HCEC 1CT (cell line): ENCODE results near the gene STX18.
A peak's percentile ranks its signal among the peaks of the same experiment; 100 is the strongest.
"Not testable (repeated sequence)": the region's sequence is repeated elsewhere in the genome, so short reads cannot be mapped to it uniquely, and the experiment has no call there.

Experiments
- DNase-seq: peaks from one replicate; pipeline ENCODE4 v3.0.0-alpha.2; 2017

STX18 gene

GRCh38 chr4:4433941-4434340, 107.9 kb downstream of the STX18 start:
- DNase-seq = no peak

GRCh38 chr4:4432341-4433125, 109.3 kb downstream of the STX18 start:
- no peak for DNase-seq

- DNase-seq = peak; percentile 59
Measured at GRCh38 chr4:4430492-4431195, 111.2 kb downstream of the STX18 start.

- DNase-seq = no peak
Measured at GRCh38 chr4:4428966-4429875, 112.6 kb downstream of the STX18 start.

- DNase-seq = no peak
Measured at GRCh38 chr4:4427886-4428285, 114.0 kb downstream of the STX18 start.

- no peak for DNase-seq
Measured at GRCh38 chr4:4427121-4427870, 114.6 kb downstream of the STX18 start.

GRCh38 chr4:4426511-4427120, 115.2 kb downstream of the STX18 start:
- DNase-seq = no peak

- DNase-seq = no peak
Measured at GRCh38 chr4:4425696-4426095, 116.2 kb downstream of the STX18 start.

- DNase-seq = no peak
Measured at GRCh38 chr4:4425119-4425690, 116.6 kb downstream of the STX18 start.

GRCh38 chr4:4424499-4425115, 117.2 kb downstream of the STX18 start:
- DNase-seq = no peak

GRCh38 chr4:4423706-4424498, 117.9 kb downstream of the STX18 start:
- DNase-seq = no peak

- DNase-seq = no peak
Measured at GRCh38 chr4:4422856-4423499, 118.9 kb downstream of the STX18 start.

GRCh38 chr4:4422117-4422516, 119.7 kb downstream of the STX18 start:
- not testable (repeated sequence) for DNase-seq

- no peak for DNase-seq
Measured at GRCh38 chr4:4421356-4421755, 120.5 kb downstream of the STX18 start.

- DNase-seq = no peak
Measured at GRCh38 chr4:4420421-4420820, 121.4 kb downstream of the STX18 start.

GRCh38 chr4:4419896-4420295, 122.0 kb downstream of the STX18 start:
- DNase-seq = no peak

GRCh38 chr4:4418676-4419390, 123.0 kb downstream of the STX18 start:
- DNase-seq = no peak

GRCh38 chr4:4417886-4418285, 124.0 kb downstream of the STX18 start:
- no peak for DNase-seq

GRCh38 chr4:4416981-4417380, 124.9 kb downstream of the STX18 start:
- no peak for DNase-seq
